A549 (cell line): ENCODE results near the gene CDK5R1. TPM values are rescaled to one million over a fixed set of nuclear protein-coding genes. Genes with fewer than 3 reads are reported as not detected.

ENCODE experiments used
- ATAC-seq, 2 experiments: fragments of 200-7000 bp in 1 of 2; fragments of >200 bp in 1 of 2; cut with Nextera tagmentation in 1 of 2; cut with Tn5 transposase in 1 of 2; 3 replicates each; pipeline versions ENCODE4 v1.8.0 to v1.9.1; 2018 to 2020; ENCODE audit warnings: mild to moderate bottlenecking in 1 of 2, moderate library complexity in 1 of 2
- CTCF ChIA-PET: fragments of 300-600 bp; sonication (Branson Sonifier 250); formaldehyde crosslinking; extraction: SDS; loops from one replicate; lab custom pipeline; 2021; ENCODE audit warnings: antibody characterized with exemption, inconsistent platforms; lab: Yijun Ruan, JAX
- POLR2A ChIA-PET: fragments of 350-600 bp; formaldehyde crosslinking; extraction: SDS; loops from one replicate; lab custom pipeline; 2021; ENCODE audit warnings: antibody characterized with exemption, inconsistent platforms; lab: Yijun Ruan, JAX
- DNase-seq, 2 experiments: peaks; one replicate each; pipeline versions ENCODE4 v3.0.0 to v3.0.0-alpha.2; 2011 to 2016; ENCODE audit warnings: low read depth in 1 of 2, low spot score in 1 of 2
- FAIRE-seq: peaks from 2 replicates; lab custom pipeline; 2011; peaks lifted over from hg19 to GRCh38; lab: Jason Lieb, UNC
- H3K27ac ChIP-seq, 2 experiments: fragments of >200 bp; sonication (Bioruptor Twin); formaldehyde crosslinking; 3 replicates each; pipeline ENCODE4 v1.5.1; 2016 to 2017
- H3K4me1 ChIP-seq: fragments of >200 bp; sonication (Bioruptor Twin); formaldehyde crosslinking; 3 replicates; pipeline ENCODE4 v1.6.1; 2016
- H3K4me2 ChIP-seq: fragments of >200 bp; sonication (Bioruptor Twin); formaldehyde crosslinking; 3 replicates; pipeline ENCODE4 v1.6.1; 2016
- H3K4me3 ChIP-seq: fragments of >200 bp; sonication (Bioruptor Twin); formaldehyde crosslinking; 3 replicates; pipeline ENCODE4 v1.5.1; 2016
- H3K9me3 ChIP-seq: fragments of >200 bp; sonication (Bioruptor Twin); formaldehyde crosslinking; 3 replicates; pipeline ENCODE4 v1.6.1; 2016
- CEBPB ChIP-seq, 2 experiments: fragments of >200 bp in 1 of 2; sonication (Bioruptor Twin) in 1 of 2; formaldehyde crosslinking in 1 of 2; IDR thresholded peaks; 2 replicates each; pipeline ENCODE4 v1.6.1; 2012 to 2016
- EP300 ChIP-seq, 2 experiments: fragments of >200 bp; sonication (Bioruptor Twin); formaldehyde crosslinking; IDR thresholded peaks; 2 replicates in 1 of 2; 3 replicates in 1 of 2; pipeline ENCODE4 v1.6.1; 2016 to 2017
- HDAC2 ChIP-seq: fragments of 200-600 bp; sonication (generic); IDR thresholded peaks from 2 replicates; pipeline ENCODE4 v1.6.1; 2016
- JUNB ChIP-seq: fragments of >200 bp; sonication (Bioruptor Twin); formaldehyde crosslinking; IDR thresholded peaks from 2 replicates; pipeline ENCODE4 v1.6.1; 2016
- KDM1A ChIP-seq: fragments of 200-600 bp; sonication (generic); IDR thresholded peaks from 2 replicates; pipeline ENCODE4 v1.6.1; 2016; ENCODE audit warnings: low read depth, mild to moderate bottlenecking
- KDM5A ChIP-seq: fragments of 200-600 bp; sonication (generic); IDR thresholded peaks from 2 replicates; pipeline ENCODE4 v1.6.1; 2016; ENCODE audit warnings: antibody characterized with exemption, mild to moderate bottlenecking
- MAZ ChIP-seq: fragments of 150-350 bp; IDR thresholded peaks from 2 replicates; pipeline ENCODE4 v1.6.1; 2014; ENCODE audit warnings: antibody characterized with exemption, low read depth, low read length, borderline replicate concordance
- MYC ChIP-seq: IDR thresholded peaks from 2 replicates; pipeline ENCODE4 v1.6.1; 2012; ENCODE audit warnings: mild to moderate bottlenecking, inconsistent platforms, low read length, improper control_type of control experiment, borderline replicate concordance
- NPAS2 ChIP-seq: fragments of 250-450 bp; sonication (Bioruptor Pico); IDR thresholded peaks from 2 replicates; pipeline ENCODE4 v1.8.0; 2022; ENCODE audit warnings: mild to moderate bottlenecking, moderate library complexity, borderline replicate concordance
- NR3C1 ChIP-seq: fragments of >200 bp; sonication (Bioruptor Twin); formaldehyde crosslinking; IDR thresholded peaks from 3 replicates; pipeline ENCODE4 v1.6.1; 2017
- POLR2AphosphoS2 ChIP-seq: conservative IDR thresholded peaks from 2 replicates; pipeline ENCODE4 v1.6.1; 2012; ENCODE audit warnings: low read length, improper control_type of control experiment, inconsistent platforms
- RARB ChIP-seq: fragments of 250-450 bp; sonication (Bioruptor Pico); IDR thresholded peaks from 2 replicates; pipeline ENCODE4 v1.8.0; 2021; ENCODE audit warnings: mild to moderate bottlenecking, moderate library complexity
- RCOR1 ChIP-seq: fragments of 150-350 bp; IDR thresholded peaks from 2 replicates; pipeline ENCODE4 v1.6.1; 2014; ENCODE audit warnings: antibody characterized with exemption, low read length, low read depth
- RNF2 ChIP-seq: fragments of 200-600 bp; sonication (generic); IDR thresholded peaks from 2 replicates; pipeline ENCODE4 v1.6.1; 2016; ENCODE audit warnings: low read depth, mild to moderate bottlenecking, antibody characterized with exemption, moderate library complexity, borderline replicate concordance
- SREBF2 ChIP-seq: fragments of 450-650 bp; IDR thresholded peaks from 2 replicates; pipeline ENCODE4 v1.6.1; 2014; ENCODE audit warnings: mild to moderate bottlenecking, moderate library complexity
- TFCP2L1 ChIP-seq: fragments of 250-450 bp; sonication (Bioruptor Pico); IDR thresholded peaks from 2 replicates; pipeline ENCODE4 v1.5.0; 2021; ENCODE audit warnings: mild to moderate bottlenecking
- ZC3H11A ChIP-seq: fragments of 450-650 bp; IDR thresholded peaks from 2 replicates; pipeline ENCODE4 v1.6.1; 2014; ENCODE audit warnings: antibody characterized with exemption, mild to moderate bottlenecking
- WGBS: methylation state at CpG from one replicate; pipeline ENCODE4 v1.1.6; 2017; ENCODE audit errors: missing lambda C conversion rate; 5-methylcytosine and 5-hydroxymethylcytosine counted together
- polyA plus RNA-seq, 4 experiments: library from polyadenylated mRNA; depleted of rRNA in 3 of 4; stranded (reverse); fragments of >200 nt; fragmentation: RNase III in 1 of 4; extraction: RNeasy Plus Mini Kit Qiagen cat#74134 plus additional on column Dnase treatment in 1 of 4; gene quantifications; 2 replicates in 3 of 4; 3 replicates in 1 of 4; pipeline ENCODE4 v1.2.3, GENCODE V29; 2011 to 2017
- TF ChIP-seq, protein P1 (sequence below): fragments of 450-650 bp; IDR thresholded peaks from 2 replicates; pipeline ENCODE4 v1.6.1; 2014; ENCODE audit warnings: antibody characterized with exemption
- TF ChIP-seq, protein P2 (sequence below): fragments of 150-350 bp; IDR thresholded peaks from 2 replicates; pipeline ENCODE4 v1.6.1; 2014; ENCODE audit warnings: low read depth, mild to moderate bottlenecking, low read length
- TF ChIP-seq, protein P3 (sequence below): IDR thresholded peaks from 2 replicates; pipeline ENCODE4 v1.6.1; 2012
- TF ChIP-seq, protein P4 (sequence below): fragments of >200 bp; sonication (Bioruptor Twin); formaldehyde crosslinking; IDR thresholded peaks from 2 replicates; pipeline ENCODE4 v1.6.1; 2016
- TF ChIP-seq, protein P5 (sequence below): fragments of 200-600 bp; sonication (generic); IDR thresholded peaks from 2 replicates; pipeline ENCODE4 v1.6.1; 2016; ENCODE audit warnings: antibody characterized with exemption, mild to moderate bottlenecking, moderate library complexity
- TF ChIP-seq, protein P6 (sequence below): IDR thresholded peaks from 2 replicates; pipeline ENCODE4 v1.6.1; 2012

The CDK5R1 gene
- polyA plus RNA-seq, 2 of the 4 experiments (the other 2 are of a cell fraction), result 0.93 to 2.8 TPM

DNA sequence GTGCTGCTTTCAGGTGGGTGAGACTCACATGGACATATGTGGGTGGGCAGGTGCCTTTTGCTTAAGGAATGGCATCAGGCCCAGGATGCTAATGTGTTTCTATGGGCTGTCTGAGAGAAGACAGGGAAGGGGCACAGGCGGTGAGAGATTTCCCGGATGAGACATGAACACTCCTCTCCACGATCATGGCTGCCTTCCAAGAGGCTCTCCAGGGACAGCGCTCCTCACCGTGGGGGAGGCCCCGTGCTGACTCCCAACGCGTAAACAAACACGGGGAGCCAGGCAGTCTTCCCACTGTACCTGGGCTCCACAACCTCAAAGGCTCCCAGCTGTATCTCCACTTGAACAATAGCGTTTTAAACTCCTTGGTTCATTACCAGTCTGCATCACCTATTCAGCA is 42.8 kb downstream of the CDK5R1 start:
- Histone ChIP-seq H3K4me1 (no peaks in the 10 kb centered on the region), H3K27ac (no peak overlapping the region), H3K4me3 (no peak overlapping the region), H3K9me3 (no peaks in the 10 kb centered on the region), H3K4me2 (no peak overlapping the region)
- CTCF ChIA-PET, result interaction anchor here (0.5 to 0.6 kb wide), 2 partner anchors 68 to 632 kb away, joined by 3 to 4 read pairs; no protein-coding TSS in a partner anchor
- TF ChIP-seq RNF2 (no peak), KDM5A (no peak), RCOR1 (no peak), SREBF2 (no peak), JUNB (no peak), TFCP2L1 (CRISPR knock-in tag) (no peak), ZC3H11A (no peak), MYC (no peak)
- TF ChIP-seq, protein P1, sequence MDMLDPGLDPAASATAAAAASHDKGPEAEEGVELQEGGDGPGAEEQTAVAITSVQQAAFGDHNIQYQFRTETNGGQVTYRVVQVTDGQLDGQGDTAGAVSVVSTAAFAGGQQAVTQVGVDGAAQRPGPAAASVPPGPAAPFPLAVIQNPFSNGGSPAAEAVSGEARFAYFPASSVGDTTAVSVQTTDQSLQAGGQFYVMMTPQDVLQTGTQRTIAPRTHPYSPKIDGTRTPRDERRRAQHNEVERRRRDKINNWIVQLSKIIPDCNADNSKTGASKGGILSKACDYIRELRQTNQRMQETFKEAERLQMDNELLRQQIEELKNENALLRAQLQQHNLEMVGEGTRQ, result no peak
- POLR2A ChIA-PET, result no interaction called here
- no peak for FAIRE-seq
- no peak for DNase-seq
- peak in 1 of 2 experiments; percentile 16; a peak in 1 of 6 replicates for ATAC-seq
- WGBS, result 58% methylated on average over 10 of the region's 10 CpGs

DNA sequence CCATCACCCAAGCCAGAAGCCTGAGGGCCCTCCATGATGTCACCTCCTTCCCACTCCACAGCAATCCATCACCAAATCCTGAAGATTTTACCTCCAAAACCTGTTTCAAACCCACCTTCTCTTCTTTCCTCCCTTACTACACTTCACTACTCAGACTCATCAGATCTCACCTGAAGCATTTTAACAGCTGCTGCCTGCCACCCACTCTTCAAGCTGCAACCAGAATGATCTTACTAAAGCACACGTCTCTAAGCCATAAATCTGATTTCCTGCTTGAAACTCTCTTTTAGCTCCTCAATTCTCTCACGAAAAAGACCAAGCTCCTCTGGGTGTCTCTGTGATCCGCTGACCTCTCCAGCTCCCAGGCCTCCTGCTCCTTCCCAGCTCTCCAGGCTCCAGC is 46.5 kb downstream of the CDK5R1 start:
- FAIRE-seq, result no peak
- H3K9me3 ChIP-seq, result no peaks in the 10 kb centered on the region
- TF ChIP-seq, protein P2, sequence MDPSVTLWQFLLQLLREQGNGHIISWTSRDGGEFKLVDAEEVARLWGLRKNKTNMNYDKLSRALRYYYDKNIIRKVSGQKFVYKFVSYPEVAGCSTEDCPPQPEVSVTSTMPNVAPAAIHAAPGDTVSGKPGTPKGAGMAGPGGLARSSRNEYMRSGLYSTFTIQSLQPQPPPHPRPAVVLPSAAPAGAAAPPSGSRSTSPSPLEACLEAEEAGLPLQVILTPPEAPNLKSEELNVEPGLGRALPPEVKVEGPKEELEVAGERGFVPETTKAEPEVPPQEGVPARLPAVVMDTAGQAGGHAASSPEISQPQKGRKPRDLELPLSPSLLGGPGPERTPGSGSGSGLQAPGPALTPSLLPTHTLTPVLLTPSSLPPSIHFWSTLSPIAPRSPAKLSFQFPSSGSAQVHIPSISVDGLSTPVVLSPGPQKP, result no peak
- no peak for TF ChIP-seq RARB
- TF ChIP-seq, protein P3, sequence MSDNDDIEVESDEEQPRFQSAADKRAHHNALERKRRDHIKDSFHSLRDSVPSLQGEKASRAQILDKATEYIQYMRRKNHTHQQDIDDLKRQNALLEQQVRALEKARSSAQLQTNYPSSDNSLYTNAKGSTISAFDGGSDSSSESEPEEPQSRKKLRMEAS, result no peak
- TF ChIP-seq NPAS2, result no peak
- TF ChIP-seq NR3C1, result no peak
- TF ChIP-seq, protein P4, sequence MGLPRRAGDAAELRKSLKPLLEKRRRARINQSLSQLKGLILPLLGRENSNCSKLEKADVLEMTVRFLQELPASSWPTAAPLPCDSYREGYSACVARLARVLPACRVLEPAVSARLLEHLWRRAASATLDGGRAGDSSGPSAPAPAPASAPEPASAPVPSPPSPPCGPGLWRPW, result no peak
- TF ChIP-seq MAZ, result no peak
- TF ChIP-seq, protein P5, sequence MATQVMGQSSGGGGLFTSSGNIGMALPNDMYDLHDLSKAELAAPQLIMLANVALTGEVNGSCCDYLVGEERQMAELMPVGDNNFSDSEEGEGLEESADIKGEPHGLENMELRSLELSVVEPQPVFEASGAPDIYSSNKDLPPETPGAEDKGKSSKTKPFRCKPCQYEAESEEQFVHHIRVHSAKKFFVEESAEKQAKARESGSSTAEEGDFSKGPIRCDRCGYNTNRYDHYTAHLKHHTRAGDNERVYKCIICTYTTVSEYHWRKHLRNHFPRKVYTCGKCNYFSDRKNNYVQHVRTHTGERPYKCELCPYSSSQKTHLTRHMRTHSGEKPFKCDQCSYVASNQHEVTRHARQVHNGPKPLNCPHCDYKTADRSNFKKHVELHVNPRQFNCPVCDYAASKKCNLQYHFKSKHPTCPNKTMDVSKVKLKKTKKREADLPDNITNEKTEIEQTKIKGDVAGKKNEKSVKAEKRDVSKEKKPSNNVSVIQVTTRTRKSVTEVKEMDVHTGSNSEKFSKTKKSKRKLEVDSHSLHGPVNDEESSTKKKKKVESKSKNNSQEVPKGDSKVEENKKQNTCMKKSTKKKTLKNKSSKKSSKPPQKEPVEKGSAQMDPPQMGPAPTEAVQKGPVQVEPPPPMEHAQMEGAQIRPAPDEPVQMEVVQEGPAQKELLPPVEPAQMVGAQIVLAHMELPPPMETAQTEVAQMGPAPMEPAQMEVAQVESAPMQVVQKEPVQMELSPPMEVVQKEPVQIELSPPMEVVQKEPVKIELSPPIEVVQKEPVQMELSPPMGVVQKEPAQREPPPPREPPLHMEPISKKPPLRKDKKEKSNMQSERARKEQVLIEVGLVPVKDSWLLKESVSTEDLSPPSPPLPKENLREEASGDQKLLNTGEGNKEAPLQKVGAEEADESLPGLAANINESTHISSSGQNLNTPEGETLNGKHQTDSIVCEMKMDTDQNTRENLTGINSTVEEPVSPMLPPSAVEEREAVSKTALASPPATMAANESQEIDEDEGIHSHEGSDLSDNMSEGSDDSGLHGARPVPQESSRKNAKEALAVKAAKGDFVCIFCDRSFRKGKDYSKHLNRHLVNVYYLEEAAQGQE, result no peak
- TF ChIP-seq JUNB, result no peak
- TF ChIP-seq ZC3H11A, result no peak
- TF ChIP-seq CEBPB (IDR thresholded peaks at IDR 0.05), result no peak
- no peak for TF ChIP-seq EP300 (IDR thresholded peaks at IDR 0.05)
- TF ChIP-seq, protein P6, sequence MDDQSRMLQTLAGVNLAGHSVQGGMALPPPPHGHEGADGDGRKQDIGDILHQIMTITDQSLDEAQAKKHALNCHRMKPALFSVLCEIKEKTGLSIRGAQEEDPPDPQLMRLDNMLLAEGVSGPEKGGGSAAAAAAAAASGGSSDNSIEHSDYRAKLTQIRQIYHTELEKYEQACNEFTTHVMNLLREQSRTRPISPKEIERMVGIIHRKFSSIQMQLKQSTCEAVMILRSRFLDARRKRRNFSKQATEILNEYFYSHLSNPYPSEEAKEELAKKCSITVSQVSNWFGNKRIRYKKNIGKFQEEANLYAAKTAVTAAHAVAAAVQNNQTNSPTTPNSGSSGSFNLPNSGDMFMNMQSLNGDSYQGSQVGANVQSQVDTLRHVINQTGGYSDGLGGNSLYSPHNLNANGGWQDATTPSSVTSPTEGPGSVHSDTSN, result no peak
- TF ChIP-seq POLR2AphosphoS2, result no peak
- TF ChIP-seq HDAC2, result no peak
- TF ChIP-seq KDM1A, result no peak
- no peak for ATAC-seq
- no peak overlapping the region for H3K4me2 ChIP-seq
- POLR2A ChIA-PET, result no interaction called here
- no peak overlapping the region for H3K27ac ChIP-seq
- 48% methylated on average over 3 of the region's 3 CpGs for WGBS
- H3K4me1 ChIP-seq, result no peaks in the 10 kb centered on the region
- no peak overlapping the region for H3K4me3 ChIP-seq
- DNase-seq, result no peak
- CTCF ChIA-PET, result interaction anchor here (1.0 kb wide), 1 partner anchor 11 kb away, joined by 3 read pairs; no protein-coding TSS in a partner anchor
